ENCODE data around the gene MCM6. TPM values are rescaled to one million over a fixed set of nuclear protein-coding genes. Genes with fewer than 3 reads are reported as not detected.

MCM6 gene
- total RNA-seq, 1 experiment from 2014 or later, result 13.5 TPM

GRCh38 chr2:135839713-135840112 is 36.5 kb downstream of the MCM6 start:
- peaks cover 19% of the 10 kb centered on the region for H3K36me3 Mint-ChIP-seq (ENCODE audit: insufficient read depth, unreplicated experiment)
- ChIA-PET CTCF (interaction anchor here (0.6 to 1.1 kb wide), 2 partner anchors 42 to 428 kb away, joined by 3 to 6 read pairs; no protein-coding TSS in a partner anchor), POLR2A (no interaction called here)
- peak overlapping the region; percentile 66 for H3K27ac Mint-ChIP-seq (ENCODE audit: low read depth, unreplicated experiment)
- no peaks in the 10 kb centered on the region for H3K9me3 Mint-ChIP-seq (ENCODE audit: unreplicated experiment)
- no peak for TF ChIP-seq CTCF (IDR thresholded peaks at IDR 0.05; ENCODE audit: unreplicated experiment)
- H3K27me3 Mint-ChIP-seq (ENCODE audit: insufficient read depth, unreplicated experiment), result no peaks in the 10 kb centered on the region
- no peak overlapping the region for H3K4me3 Mint-ChIP-seq (ENCODE audit: unreplicated experiment)
- H3K4me1 Mint-ChIP-seq (ENCODE audit: insufficient read depth, unreplicated experiment), result no peaks in the 10 kb centered on the region
- DNase-seq (ENCODE audit: unreplicated experiment), result no peak
- BruUV-seq (replicated peaks), result no TSS peak
- intact Hi-C loops (cut with micrococcal nuclease), result no loop called here

GRCh38 chr2:135838502-135838901 is 37.7 kb downstream of the MCM6 start:
- TF ChIP-seq CTCF (IDR thresholded peaks at IDR 0.05; ENCODE audit: unreplicated experiment), result no peak
- POLR2A ChIA-PET, result no interaction called here
- H3K9me3 Mint-ChIP-seq (ENCODE audit: unreplicated experiment), result no peaks in the 10 kb centered on the region
- no peak overlapping the region for H3K4me3 Mint-ChIP-seq (ENCODE audit: unreplicated experiment)
- intact Hi-C loops (cut with micrococcal nuclease), result no loop called here
- no peak for DNase-seq (ENCODE audit: unreplicated experiment)
- H3K27me3 Mint-ChIP-seq (ENCODE audit: insufficient read depth, unreplicated experiment), result no peaks in the 10 kb centered on the region
- CTCF ChIA-PET, result interaction anchor here (0.7 kb wide), 1 partner anchor 159 kb away, joined by 3 read pairs; no protein-coding TSS in a partner anchor
- H3K4me1 Mint-ChIP-seq (ENCODE audit: insufficient read depth, unreplicated experiment), result no peaks in the 10 kb centered on the region
- no peak overlapping the region for H3K27ac Mint-ChIP-seq (ENCODE audit: low read depth, unreplicated experiment)
- peaks cover 10% of the 10 kb centered on the region for H3K36me3 Mint-ChIP-seq (ENCODE audit: insufficient read depth, unreplicated experiment)
- no TSS peak for BruUV-seq (replicated peaks)

- no peaks in the 10 kb centered on the region for H3K9me3 Mint-ChIP-seq (ENCODE audit: unreplicated experiment)
- no peak for DNase-seq (ENCODE audit: unreplicated experiment)
- intact Hi-C loops (cut with micrococcal nuclease), result no loop called here
- CTCF ChIA-PET, result no interaction called here
- H3K36me3 Mint-ChIP-seq (ENCODE audit: insufficient read depth, unreplicated experiment), result no peaks in the 10 kb centered on the region
- no peaks in the 10 kb centered on the region for H3K4me1 Mint-ChIP-seq (ENCODE audit: insufficient read depth, unreplicated experiment)
- no peak within 1 kb of the TSS for H3K27ac Mint-ChIP-seq (ENCODE audit: low read depth, unreplicated experiment)
- BruUV-seq (replicated peaks), result no TSS peak
- TF ChIP-seq CTCF (IDR thresholded peaks at IDR 0.05; ENCODE audit: unreplicated experiment), result no peak
- H3K4me3 Mint-ChIP-seq (ENCODE audit: unreplicated experiment), result no peak within 1 kb of the TSS
- POLR2A ChIA-PET, result no interaction called here
- H3K27me3 Mint-ChIP-seq (ENCODE audit: insufficient read depth, unreplicated experiment), result no peaks in the 10 kb centered on the region
Measured at GRCh38 chr2:135836596-135837270, 39.5 kb downstream of the MCM6 start, which contains the start of gene LCT. Gene LCT, minus strand, starts transcription at chr2:135837184. Its CDS starts 15 bp downstream, at chr2:135837169.

GRCh38 chr2:135832891-135833290 is 43.4 kb downstream of the MCM6 start:
- H3K4me3 Mint-ChIP-seq (ENCODE audit: unreplicated experiment), result no peak overlapping the region
- H3K36me3 Mint-ChIP-seq (ENCODE audit: insufficient read depth, unreplicated experiment), result no peaks in the 10 kb centered on the region
- no peak for DNase-seq (ENCODE audit: unreplicated experiment)
- BruUV-seq (replicated peaks), result no TSS peak
- intact Hi-C loops (cut with micrococcal nuclease), result no loop called here
- H3K9me3 Mint-ChIP-seq (ENCODE audit: unreplicated experiment), result no peaks in the 10 kb centered on the region
- CTCF ChIA-PET, result interaction anchor here (0.7 to 1.2 kb wide), 2 partner anchors 8 to 1973 kb away, joined by 3 to 4 read pairs; no protein-coding TSS in a partner anchor
- no peaks in the 10 kb centered on the region for H3K27me3 Mint-ChIP-seq (ENCODE audit: insufficient read depth, unreplicated experiment)
- no peaks in the 10 kb centered on the region for H3K4me1 Mint-ChIP-seq (ENCODE audit: insufficient read depth, unreplicated experiment)
- POLR2A ChIA-PET, result no interaction called here
- no peak for TF ChIP-seq CTCF (IDR thresholded peaks at IDR 0.05; ENCODE audit: unreplicated experiment)
- no peak overlapping the region for H3K27ac Mint-ChIP-seq (ENCODE audit: low read depth, unreplicated experiment)

Measured in MCF 10A (cell line).